Endothelial cell of umbilical vein (primary cell): ENCODE data around the gene LRRC56. TPM values are rescaled to one million over a fixed set of nuclear protein-coding genes. Genes with fewer than 3 reads are reported as not detected.

ENCODE experiments used
- BruUV-seq: library from RNA; stranded (reverse); fragments of 400-500 nt; replicated peaks from 2 replicates; lab custom pipeline; 2021; lab: Mats Ljungman, UMichigan
- CTCF ChIA-PET: fragments of 300-600, 350-600 bp; sonication (Branson Sonifier 250); formaldehyde crosslinking; loops from one replicate; lab custom pipeline; 2021; ENCODE audit warnings: antibody characterized with exemption, inconsistent platforms; lab: Charles Lee
- POLR2A ChIA-PET: fragments of 300-600, 350-600 bp; sonication (Branson Sonifier 250); formaldehyde crosslinking; loops from one replicate; lab custom pipeline; 2021; ENCODE audit warnings: antibody characterized with exemption, inconsistent platforms; lab: Charles Lee
- DNase-seq: peaks from one replicate; pipeline ENCODE4 v3.0.0-alpha.2; 2011; ENCODE audit warnings: low read depth, low spot score
- FAIRE-seq: peaks from 2 replicates; lab custom pipeline; 2011; peaks lifted over from hg19 to GRCh38; lab: Jason Lieb, UNC
- H2AFZ ChIP-seq: 2 replicates; pipeline ENCODE4 v1.6.0; 2012; ENCODE audit warnings: low read depth, low read length, control low read depth, inconsistent platforms
- H3K27ac ChIP-seq: 2 replicates; pipeline ENCODE4 v1.5.1; 2011; ENCODE audit warnings: low read depth, mild to moderate bottlenecking, control low read depth, low read length, moderate library complexity; ENCODE audit not compliant: insufficient read depth
- H3K27me3 ChIP-seq, 2 experiments: 2 replicates each; pipeline versions ENCODE4 v1.6.0 to v1.6.1; 2011; ENCODE audit warnings: low read length in 2 of 2, mixed read lengths in 1 of 2; ENCODE audit not compliant: control insufficient read depth in 2 of 2, insufficient read depth in 2 of 2
- H3K36me3 ChIP-seq, 2 experiments: 2 replicates in 1 of 2; 3 replicates in 1 of 2; pipeline ENCODE4 v1.5.1; 2011; ENCODE audit warnings: low read length in 2 of 2, mild to moderate bottlenecking in 1 of 2, moderate library complexity in 1 of 2; ENCODE audit not compliant: control insufficient read depth in 2 of 2, insufficient read depth in 2 of 2; ENCODE audit errors: extremely low read depth in 1 of 2
- H3K4me1 ChIP-seq: 3 replicates; pipeline ENCODE4 v1.5.1; 2011; ENCODE audit warnings: mild to moderate bottlenecking, low read length; ENCODE audit not compliant: control insufficient read depth, insufficient read depth; ENCODE audit errors: extremely low read depth
- H3K4me2 ChIP-seq: 2 replicates; pipeline ENCODE4 v1.6.1; 2011; ENCODE audit warnings: low read length, control low read depth, mixed read lengths; ENCODE audit not compliant: insufficient read depth
- H3K4me3 ChIP-seq, 3 experiments: fragments of 200-600 bp in 1 of 3; sonication (generic), shearing (Covaris generic) in 1 of 3; replicated peaks in 1 of 3; 2 replicates each; pipeline ENCODE4 v1.5.1; 2011 to 2016; ENCODE audit warnings: control low read depth in 3 of 3, low read length in 3 of 3, mild to moderate bottlenecking in 2 of 3, inconsistent platforms in 1 of 3, low read depth in 1 of 3, moderate library complexity in 1 of 3; ENCODE audit not compliant: insufficient read depth in 1 of 3
- H3K79me2 ChIP-seq: 2 replicates; pipeline ENCODE4 v1.6.0; 2012; ENCODE audit warnings: low read length, inconsistent platforms; ENCODE audit not compliant: control insufficient read depth, insufficient read depth
- H3K9ac ChIP-seq: replicated peaks from 2 replicates; pipeline ENCODE3; 2011; ENCODE audit warnings: low read length, control low read depth; ENCODE audit not compliant: insufficient read depth; ENCODE audit errors: extremely low read depth
- H3K9me1 ChIP-seq: replicated peaks from 3 replicates; pipeline ENCODE4 v1.6.0; 2011; ENCODE audit warnings: mild to moderate bottlenecking, low read length; ENCODE audit not compliant: control insufficient read depth, insufficient read depth; ENCODE audit errors: extremely low read depth
- H3K9me3 ChIP-seq: replicated peaks from 2 replicates; pipeline ENCODE4 v1.5.1; 2012; ENCODE audit warnings: low read length, inconsistent platforms; ENCODE audit not compliant: control insufficient read depth, insufficient read depth
- H4K20me1 ChIP-seq: replicated peaks from 2 replicates; pipeline ENCODE3; 2011; ENCODE audit warnings: mild to moderate bottlenecking, low read length; ENCODE audit not compliant: control insufficient read depth, insufficient read depth; ENCODE audit errors: extremely low read depth
- CTCF ChIP-seq, 2 donors: IDR thresholded peaks; 1 replicate in 1 of 2; 2 replicates in 1 of 2; pipeline ENCODE4 v1.5.1; 2011; ENCODE audit warnings: low read length in 2 of 2, mild to moderate bottlenecking in 2 of 2, moderate library complexity in 2 of 2, control low read depth in 1 of 2, inconsistent platforms in 1 of 2, low read depth in 1 of 2; ENCODE audit not compliant: insufficient read depth in 1 of 2; ENCODE audit errors: extremely low read depth in 1 of 2
- EZH2 ChIP-seq: IDR thresholded peaks from 2 replicates; pipeline ENCODE4 v1.6.1; 2012; ENCODE audit warnings: borderline replicate concordance, low read depth, mild to moderate bottlenecking, moderate library complexity, low read length, inconsistent platforms; ENCODE audit not compliant: severe bottlenecking
- FOS ChIP-seq: IDR thresholded peaks from 2 replicates; pipeline ENCODE4 v1.6.1; 2011; ENCODE audit warnings: mild to moderate bottlenecking, low read length, moderate library complexity, borderline replicate concordance; ENCODE audit not compliant: insufficient read depth
- JUN ChIP-seq: IDR thresholded peaks from 2 replicates; pipeline ENCODE4 v1.6.1; 2011; ENCODE audit warnings: borderline replicate concordance, low read depth; ENCODE audit not compliant: insufficient read length, insufficient read depth
- MYC ChIP-seq: IDR thresholded peaks from one replicate; pipeline ENCODE4 v1.6.1; 2011; ENCODE audit warnings: mild to moderate bottlenecking, low read depth, low read length
- POLR2A ChIP-seq: IDR thresholded peaks from 2 replicates; pipeline ENCODE4 v1.6.1; 2012; ENCODE audit warnings: low read depth, mild to moderate bottlenecking, control low read depth, low read length
- POLR2AphosphoS5 ChIP-seq: IDR thresholded peaks from 2 replicates; pipeline ENCODE4 v1.6.1; 2012; ENCODE audit warnings: low read depth, mild to moderate bottlenecking, control low read depth, low read length, moderate library complexity; ENCODE audit not compliant: insufficient read depth
- dilution Hi-C: fragments of 300-500 bp; cut with MboI; formaldehyde crosslinking; loops from one replicate; pipeline ENCODE4 v1.15.0; 2019; ENCODE audit warnings: low sequenced_read_pairs; ENCODE audit not compliant: extremely low pct_ligation_motif_present
- intact Hi-C: fragments of 100-400 bp; cut with micrococcal nuclease; formaldehyde crosslinking; loops from one replicate; pipeline ENCODE4 v1.10.0; 2022
- polyA plus RNA-seq, 4 experiments: library from polyadenylated mRNA; depleted of rRNA in 3 of 4; stranded (reverse) in 3 of 4; unstranded in 1 of 4; fragments of >200 nt; gene quantifications; 2 replicates each; pipeline versions ENCODE4 v1.2.1 to v1.2.3, GENCODE V29; 2011 to 2012; ENCODE audit warnings: missing spikeins in 1 of 4
- total RNA-seq: library from RNA; stranded (reverse); gene quantifications from 2 replicates; pipeline ENCODE4 v1.2.3, GENCODE V29; 2021
- TF ChIP-seq, protein P1 (sequence below): IDR thresholded peaks from 2 replicates; pipeline ENCODE4 v1.6.1; 2011; ENCODE audit not compliant: insufficient read depth, insufficient read length

Gene LRRC56
- total and polyA plus RNA-seq, 2 donors (not counting 3 experiments of a cell fraction or from before 2014, with no cell fraction given), result 0.47 to 0.55 TPM

GRCh38 chr11:518463-519202 lies 18.7 kb upstream of the LRRC56 start:
- H3K9me3 ChIP-seq, result no peaks in the 10 kb centered on the region
- TF ChIP-seq POLR2AphosphoS5 (peak; percentile 98), POLR2A (no peak), CTCF (IDR thresholded peaks at IDR 0.05; ENCODE audit: extremely low read depth in 1 of 2, insufficient read depth in 1 of 2, low read depth in 1 of 2, low read length in 2 of 2) (peak; percentile 91 to 100), JUN (peak; percentile 30), FOS (peak; percentile 69), EZH2 (no peak), MYC (no peak)
- TF ChIP-seq, protein P1, sequence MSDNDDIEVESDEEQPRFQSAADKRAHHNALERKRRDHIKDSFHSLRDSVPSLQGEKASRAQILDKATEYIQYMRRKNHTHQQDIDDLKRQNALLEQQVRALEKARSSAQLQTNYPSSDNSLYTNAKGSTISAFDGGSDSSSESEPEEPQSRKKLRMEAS, result peak; percentile 77
- H3K36me3 ChIP-seq, result no peaks in the 10 kb centered on the region
- H3K79me2 ChIP-seq, result no peaks in the 10 kb centered on the region
- H3K27me3 ChIP-seq, result no peaks in the 10 kb centered on the region
- peak overlapping the region; percentile 36 for H3K27ac ChIP-seq
- DNase-seq (peak; percentile 97), FAIRE-seq (peak; percentile 91)
- peak overlapping the region; percentile 64 for H3K4me2 ChIP-seq
- no TSS peak for BruUV-seq
- H3K9me1 ChIP-seq, result no peaks in the 10 kb centered on the region
- H2AFZ ChIP-seq, result peak overlapping the region; percentile 64
- CTCF ChIA-PET, result interaction anchor here (0.6 to 1.7 kb wide), 17 partner anchors 9 to 302 kb away, joined by 3 to 8 read pairs (median 4); partner anchors contain the start of gene SIGIRR
- H3K9ac ChIP-seq, result no peak overlapping the region
- H3K4me3 ChIP-seq, result no peak overlapping the region
- POLR2A ChIA-PET, result no interaction called here
- dilution Hi-C loops, result no loop called here
- H4K20me1 ChIP-seq, result no peaks in the 10 kb centered on the region
- intact Hi-C loops, result loop anchor here (1.0 to 5.0 kb wide), 6 partner anchors 11 to 211 kb away; partner anchors contain the start of genes HRAS, IFITM2, PTDSS2 and RNH1
- H3K4me1 ChIP-seq, result peaks cover 3% of the 10 kb centered on the region
